Hematopoietic multipotent progenitor cell treated with erythropoietin and hydrocortisone succinate and interleukin-3 and kit ligand, for 4 days (in vitro differentiated cells): ENCODE data around the gene EDC4.
"Not testable (repeated sequence)": the region's sequence is repeated elsewhere in the genome, so short reads cannot be mapped to it uniquely, and the experiment has no call there.

Experiments used
- DNase-seq: peaks from one replicate; pipeline ENCODE4 v3.0.0-alpha.2; 2015

The EDC4 gene

DNA sequence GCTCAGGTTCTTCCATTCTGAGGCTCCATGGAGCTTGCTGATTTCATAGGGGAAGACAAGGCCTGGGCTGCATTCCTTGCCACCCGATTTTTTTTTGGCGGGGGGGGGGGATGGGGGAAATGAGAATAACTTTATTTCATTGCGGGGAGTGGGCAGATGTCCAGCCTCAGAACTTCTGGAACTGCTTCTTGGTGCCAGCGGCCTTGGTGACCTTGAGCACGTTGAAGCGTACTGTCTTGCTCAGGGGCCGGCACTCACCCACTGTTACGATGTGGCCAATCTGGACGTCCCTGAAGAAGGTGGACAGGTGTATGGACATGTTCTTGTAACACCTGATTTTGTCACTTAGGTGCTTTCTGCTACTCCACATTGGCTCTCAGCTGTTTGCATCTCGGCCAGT is 17.1 kb upstream of the EDC4 start:
- DNase-seq: no peak

GRCh38 chr16:67856927-67857546 is 15.8 kb upstream of the EDC4 start:
- DNase-seq: no peak

DNA sequence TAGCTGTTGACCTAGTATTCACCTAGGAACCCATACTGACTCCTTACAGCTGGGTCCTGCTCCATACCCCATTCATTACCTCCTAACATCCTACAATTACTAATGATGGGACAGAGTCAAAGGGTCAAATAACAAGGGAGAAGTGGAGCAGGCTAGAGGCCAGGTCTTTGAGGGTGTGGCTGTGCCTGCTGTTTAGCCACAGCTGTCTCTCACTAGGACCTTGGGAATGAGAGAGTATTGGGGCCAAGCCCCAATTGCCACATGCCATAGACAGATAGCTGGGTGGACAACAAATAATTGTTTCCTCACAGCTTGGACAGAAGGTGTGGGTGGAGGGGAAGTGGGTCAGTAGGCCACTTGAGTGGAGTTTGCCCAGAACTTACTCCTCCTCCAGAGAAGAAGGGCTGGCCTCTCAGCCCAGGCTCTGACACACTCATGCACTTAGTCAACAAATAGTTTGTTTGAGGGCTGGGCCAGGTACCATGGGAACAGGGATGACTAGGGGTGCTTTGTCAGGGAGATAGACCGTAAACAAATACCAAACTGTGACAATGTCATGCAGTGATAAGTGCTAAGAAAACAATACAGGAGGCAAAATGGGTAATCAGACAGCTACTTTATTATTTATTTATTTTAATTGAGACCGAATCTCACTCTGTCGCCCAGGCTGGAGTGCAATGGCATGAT is 15.2 kb upstream of the EDC4 start:
- DNase-seq: peak; percentile 50

DNA sequence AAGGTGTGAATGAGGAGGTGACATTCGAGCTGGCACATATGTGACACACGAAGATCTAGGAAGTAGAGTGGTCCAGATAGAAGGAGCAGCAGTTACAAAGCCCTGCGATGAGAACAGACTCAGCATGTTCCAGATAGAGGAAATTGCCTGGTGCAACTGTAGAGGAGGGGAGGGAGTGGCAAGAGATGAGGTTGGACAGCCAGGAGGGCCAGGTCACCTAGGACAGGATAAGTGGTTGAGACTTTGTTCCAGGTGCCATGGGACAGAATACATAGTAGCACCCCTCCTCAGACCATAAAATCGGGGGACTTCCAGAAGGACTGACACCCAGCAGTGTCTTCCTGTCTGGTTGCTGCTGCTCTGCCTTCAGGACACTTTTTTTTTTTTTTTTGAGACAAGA is 14.4 kb upstream of the EDC4 start:
- no peak for DNase-seq

DNA sequence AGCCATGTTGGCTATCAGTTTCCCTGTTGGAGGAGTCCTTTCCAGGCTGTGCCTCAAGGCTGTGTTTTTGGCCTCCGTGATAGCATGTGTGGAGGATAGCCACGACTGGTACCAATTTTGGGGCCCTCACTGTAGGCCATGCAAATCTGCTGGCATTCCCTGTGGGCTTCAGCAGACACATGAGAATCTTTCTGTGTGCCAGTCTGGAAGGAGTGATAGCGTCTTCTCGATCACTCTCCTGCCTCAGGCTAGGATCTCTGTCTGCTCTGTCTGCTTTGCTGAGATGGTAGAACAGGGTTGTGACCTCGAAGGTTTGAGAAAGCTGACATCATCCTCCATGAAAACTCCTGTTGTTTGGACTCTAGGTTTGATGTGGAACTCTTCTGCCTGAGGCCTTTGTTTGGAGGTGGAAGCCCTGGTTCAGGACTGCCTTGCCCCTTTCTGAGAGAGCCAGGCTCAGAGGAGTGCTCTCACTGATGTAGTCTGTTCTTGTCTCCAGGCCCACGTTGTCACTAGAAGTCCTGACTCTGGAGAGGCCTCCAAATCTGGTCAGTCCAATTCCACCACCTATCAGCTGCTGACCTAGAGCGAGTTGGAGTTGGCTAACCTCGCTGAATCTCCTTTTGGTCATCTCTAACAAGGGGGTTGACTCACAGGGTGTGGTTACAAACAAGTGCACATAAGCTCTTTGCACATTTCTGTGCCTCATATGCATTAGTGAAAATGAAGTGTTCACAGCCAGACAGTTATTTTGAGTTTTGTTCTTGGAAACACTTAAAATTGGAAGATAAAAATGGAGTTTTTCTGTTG is 12.1 kb upstream of the EDC4 start:
- DNase-seq: no peak

DNA sequence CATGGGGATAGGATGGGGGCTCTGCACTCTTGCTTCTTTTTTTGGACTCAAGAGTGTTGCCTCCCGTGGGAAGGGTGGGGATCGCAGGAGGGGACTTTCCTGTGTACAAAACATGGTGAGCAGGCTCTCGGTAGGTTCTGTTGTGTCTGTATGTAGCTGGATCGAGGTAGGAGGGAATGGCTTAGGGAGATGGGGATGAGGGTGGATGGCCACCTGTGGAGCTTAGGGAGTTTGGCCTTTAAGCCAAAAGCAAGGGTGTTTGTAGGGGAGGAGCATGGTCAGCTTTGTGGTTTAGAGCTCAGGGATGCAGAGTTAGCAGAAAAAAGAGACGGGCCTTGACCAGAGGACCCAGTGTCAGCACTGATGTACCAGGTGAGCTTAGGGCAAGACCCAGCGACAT is 11.0 kb upstream of the EDC4 start:
- DNase-seq: no peak

DNA sequence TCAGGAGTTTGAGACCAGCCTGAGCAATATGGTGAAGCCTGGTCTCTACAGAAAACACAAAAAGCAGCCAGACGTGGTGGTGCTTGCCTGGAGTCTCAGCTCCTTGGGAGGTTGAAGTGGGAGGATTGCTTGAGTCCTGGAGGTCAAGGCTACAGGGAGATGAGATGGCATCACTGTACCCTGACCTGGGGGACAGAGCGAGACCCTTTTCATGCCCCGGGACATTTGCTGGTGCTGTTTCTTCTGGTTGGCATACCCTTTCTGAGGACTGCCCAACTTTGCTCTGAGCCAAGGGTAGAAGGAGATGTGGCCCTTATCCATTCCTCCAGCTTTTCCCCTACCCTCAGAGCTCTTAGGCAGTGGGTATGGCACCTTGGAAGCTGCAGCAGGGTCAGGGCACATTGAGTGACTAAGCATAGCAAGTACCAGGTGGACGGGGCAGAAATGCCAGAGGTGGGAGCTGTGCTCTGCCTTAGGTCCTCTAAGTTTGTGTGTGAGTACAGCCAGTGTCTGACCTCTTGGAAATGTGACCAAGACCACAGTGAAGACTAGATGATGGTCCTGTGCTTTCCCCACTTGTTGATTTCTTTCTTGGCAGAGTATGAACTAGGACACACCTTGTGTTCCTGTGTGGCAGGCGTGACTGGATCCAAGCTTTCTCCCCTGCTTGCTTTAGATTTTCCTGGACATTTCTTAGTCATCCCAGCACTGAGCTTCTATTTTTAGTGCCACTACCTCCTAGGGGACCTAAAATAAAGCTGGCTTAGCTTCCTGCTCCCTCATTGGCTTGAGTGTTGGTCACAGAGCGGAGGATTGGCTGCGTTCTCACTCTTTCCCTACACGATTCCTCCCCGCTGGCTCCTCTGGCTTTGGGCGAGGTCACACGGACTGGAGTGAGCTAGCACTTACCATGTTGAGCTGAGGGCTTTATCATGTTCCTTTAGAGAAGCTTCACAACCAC is 9.9 kb upstream of the EDC4 start:
- no peak for DNase-seq

- DNase-seq: not testable (repeated sequence)
Observed at GRCh38 chr16:67864044-67864443, 8.8 kb upstream of the EDC4 start.

GRCh38 chr16:67864594-67864993 is 8.3 kb upstream of the EDC4 start:
- no peak for DNase-seq

DNA sequence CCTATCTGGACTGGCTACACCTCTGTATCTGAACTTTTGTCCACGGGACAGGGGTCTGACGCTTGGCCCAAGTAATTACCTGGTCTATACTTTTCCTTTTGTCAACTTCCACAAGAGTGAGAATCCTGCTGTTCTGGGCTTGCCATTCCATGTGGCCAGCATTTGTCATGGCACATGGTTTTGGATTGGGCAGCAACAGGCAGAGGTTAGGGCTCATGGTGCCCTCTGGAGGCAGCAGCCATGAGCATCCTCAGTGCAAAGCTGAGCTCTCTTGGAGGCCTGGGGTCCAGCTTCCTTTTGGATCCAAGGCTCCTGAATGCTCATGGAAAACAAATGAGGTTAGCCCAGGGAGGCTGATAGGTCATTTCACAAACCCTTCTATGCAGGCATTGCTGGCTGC is 7.5 kb upstream of the EDC4 start:
- DNase-seq: peak; percentile 75

DNA sequence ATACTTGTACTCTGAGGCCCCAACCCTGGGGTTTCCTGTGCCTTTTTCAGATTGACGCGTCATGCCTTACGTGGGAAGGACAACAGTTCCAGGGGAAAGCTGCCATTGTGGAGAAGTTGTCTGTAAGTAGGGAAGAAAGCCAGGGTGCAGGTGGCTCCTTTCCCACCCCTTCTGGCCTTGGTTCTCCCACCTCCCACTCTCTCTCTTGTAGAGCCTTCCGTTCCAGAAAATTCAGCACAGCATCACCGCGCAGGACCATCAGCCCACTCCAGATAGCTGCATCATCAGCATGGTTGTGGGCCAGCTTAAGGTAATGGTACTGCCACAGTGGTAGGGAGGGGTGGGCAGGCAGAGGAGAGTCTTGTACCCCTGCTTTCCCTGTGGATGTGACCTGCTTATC is 4.6 kb upstream of the EDC4 start:
- no peak for DNase-seq

DNA sequence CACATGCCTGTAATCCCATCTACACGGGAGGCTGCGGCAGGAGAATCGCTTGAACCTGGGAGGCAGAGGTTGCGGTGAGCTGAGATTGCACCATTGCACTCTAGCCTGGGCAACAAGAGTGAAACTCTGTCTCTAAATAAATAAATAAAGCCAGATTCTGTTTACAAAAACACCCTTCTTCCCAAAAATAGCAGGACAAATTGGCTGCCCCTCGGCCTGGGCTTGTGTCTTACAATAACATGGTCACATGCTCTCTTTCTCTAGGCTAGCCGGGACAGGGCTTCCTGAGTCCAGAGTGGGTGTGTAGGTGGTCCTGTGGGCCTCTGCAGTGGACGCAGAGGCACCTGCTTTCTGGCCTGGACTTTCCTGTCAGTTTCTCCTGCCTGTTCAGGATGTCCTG is 3.2 kb upstream of the EDC4 start:
- no peak for DNase-seq

GRCh38 chr16:67871256-67871655 is 1.6 kb upstream of the EDC4 start:
- DNase-seq: no peak

GRCh38 chr16:67872131-67872630 is 671 bp upstream of the EDC4 start:
- DNase-seq: peak; percentile 18

DNA sequence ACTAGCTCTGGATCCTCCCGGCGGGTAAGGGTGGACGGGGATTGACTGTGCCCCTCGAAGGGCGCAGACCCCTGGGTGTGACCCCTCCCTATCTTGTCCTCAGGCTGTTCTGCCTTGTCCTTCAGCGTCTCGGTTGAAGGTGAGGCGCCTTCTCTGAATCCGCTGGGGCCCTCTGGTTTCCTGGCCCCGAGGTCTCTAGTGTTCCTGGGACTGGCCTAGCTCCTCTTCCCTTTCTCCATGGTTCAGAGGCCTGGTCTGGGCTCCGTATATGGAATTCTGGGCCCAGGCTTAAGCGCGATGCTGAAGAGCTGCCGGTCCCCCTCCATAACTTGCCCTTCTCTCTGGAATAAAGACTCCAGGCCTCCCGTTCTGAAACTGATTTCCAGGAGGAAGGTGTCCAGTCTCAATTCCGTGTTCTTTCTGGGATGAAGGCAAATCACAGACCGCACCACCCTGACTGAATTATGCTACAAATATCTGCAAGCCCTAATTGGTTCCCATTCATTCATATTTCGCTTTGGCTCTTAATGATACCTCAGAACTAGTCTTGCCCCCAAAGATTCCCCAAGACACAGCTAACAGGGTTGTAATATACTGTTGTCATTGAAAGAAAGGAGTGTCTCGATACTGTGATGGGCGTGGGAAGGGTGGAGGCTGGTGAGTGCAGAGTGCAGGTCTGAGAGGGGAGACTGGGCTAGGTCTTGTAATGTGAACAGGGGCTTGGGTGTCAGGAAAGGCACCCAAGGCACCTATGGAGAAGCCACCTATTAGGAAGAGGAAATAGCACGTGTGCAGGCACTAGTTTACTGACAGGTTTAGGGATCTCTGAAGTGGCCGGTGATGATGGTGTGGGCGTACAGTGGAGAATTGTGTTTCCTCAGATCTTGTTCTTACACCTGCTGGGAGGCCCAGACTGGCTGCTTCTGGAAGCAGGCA is 851 bp downstream of the EDC4 start:
- peak; percentile 21 for DNase-seq

- no peak for DNase-seq
Observed at GRCh38 chr16:67874372-67874771, 1.5 kb downstream of the EDC4 start.

- no peak for DNase-seq
Observed at GRCh38 chr16:67877064-67877463, 4.2 kb downstream of the EDC4 start.

GRCh38 chr16:67878232-67878631 is 5.4 kb downstream of the EDC4 start:
- no peak for DNase-seq

GRCh38 chr16:67878846-67879245 is 6.0 kb downstream of the EDC4 start:
- DNase-seq: no peak

GRCh38 chr16:67879462-67879861 is 6.6 kb downstream of the EDC4 start:
- no peak for DNase-seq

DNA sequence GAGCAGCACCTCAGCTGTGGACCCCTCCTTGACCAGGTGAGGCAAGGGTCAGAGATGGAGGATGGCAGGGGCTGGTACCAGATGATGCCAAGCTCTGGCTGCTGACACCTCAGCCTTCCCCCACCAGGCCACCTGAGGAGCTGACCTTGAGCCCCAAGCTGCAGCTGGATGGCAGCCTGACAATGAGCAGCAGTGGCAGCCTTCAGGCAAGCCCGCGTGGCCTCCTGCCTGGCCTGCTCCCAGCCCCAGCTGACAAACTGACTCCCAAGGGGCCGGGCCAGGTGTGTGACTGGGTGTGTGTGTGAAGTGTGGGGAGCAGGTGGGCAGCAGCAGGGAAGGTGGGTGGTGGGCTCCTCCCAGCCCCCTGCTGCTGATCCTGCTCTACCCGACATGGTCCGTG is 7.1 kb downstream of the EDC4 start:
- no peak for DNase-seq

- DNase-seq: no peak
Observed at GRCh38 chr16:67880584-67880983, 7.7 kb downstream of the EDC4 start.
